ENCODE data around the gene HIRA. TPM values are rescaled to one million over a fixed set of nuclear protein-coding genes. Genes with fewer than 3 reads are reported as not detected.

Gene HIRA
- total and polyA plus RNA-seq, 9 of the 15 experiments (the other 6 are each of a cell fraction or from before 2014, with no cell fraction given), result 0.96 to 132 (median 58.4) TPM

- TF ChIP-seq ZNF609 (CRISPR knock-in tag; IDR thresholded peaks at IDR 0.05; ENCODE audit: borderline replicate concordance), result peak; percentile 38
- TF ChIP-seq E2F5 (CRISPR knock-in tag; IDR thresholded peaks at IDR 0.05), result peak; percentile 51
- no peak for TF ChIP-seq TCF3 (CRISPR knock-in tag; IDR thresholded peaks at IDR 0.05)
- TF ChIP-seq ZNF23 (CRISPR knock-in tag; IDR thresholded peaks at IDR 0.05), result peak; percentile 65; the same call in 1 of the 2 replicates
- TF ChIP-seq ZKSCAN3 (CRISPR knock-in tag; IDR thresholded peaks at IDR 0.05), result no peak
- peak; percentile 87; the same call in 1 of the 2 replicates for TF ChIP-seq ZNF668 (CRISPR knock-in tag; IDR thresholded peaks at IDR 0.05)
- no peak for TF ChIP-seq NUFIP1 (IDR thresholded peaks at IDR 0.05; ENCODE audit: partially characterized antibody)
- no peak for TF ChIP-seq REST (IDR thresholded peaks at IDR 0.05; ENCODE audit: borderline replicate concordance)
- TF ChIP-seq REST (CRISPR knock-in tag; IDR thresholded peaks at IDR 0.05; ENCODE audit: low read depth), result no peak
- TF ChIP-seq ATF2 (CRISPR knock-in tag; IDR thresholded peaks at IDR 0.05), result no peak
- peak; percentile 37; the same call in 1 of the 2 replicates for TF ChIP-seq MAFK (IDR thresholded peaks at IDR 0.05; ENCODE audit: low read length)
- no peak for TF ChIP-seq MAX (CRISPR knock-in tag; IDR thresholded peaks at IDR 0.05)
These were observed 11.9 kb downstream of the HIRA start (continued) for GRCh38 chr22:19419464-19420178.
